ENCODE measurements around the gene RIMBP2. TPM values are rescaled to one million over a fixed set of nuclear protein-coding genes. Genes with fewer than 3 reads are reported as not detected.

The RIMBP2 gene
- polyA plus RNA-seq, 3 donors: 16.5 to 26.5 (median 20.9) TPM

DNA sequence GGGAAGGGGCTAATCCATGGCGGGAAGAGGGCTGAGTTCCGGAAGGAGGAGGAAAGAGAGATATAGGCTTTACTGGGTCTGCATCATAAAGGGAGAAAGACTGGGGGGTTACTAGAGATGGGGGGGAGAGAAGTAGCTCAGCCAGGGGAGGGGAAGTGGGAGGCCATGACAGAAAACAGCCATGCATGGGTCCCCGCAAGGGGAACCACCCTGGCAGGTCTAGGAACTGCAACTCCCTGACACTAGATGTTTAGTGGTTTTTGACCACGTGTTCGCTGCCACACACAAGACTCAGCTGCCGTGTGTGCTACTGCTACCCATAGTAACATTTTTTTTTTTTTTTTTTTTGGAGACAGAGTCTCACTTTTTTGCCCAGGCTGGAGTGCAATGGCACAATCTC lies 145.0 kb downstream of the RIMBP2 start:
- DNase-seq (ENCODE audit: extremely low read depth in 1 of 11, low read depth in 9 of 11, low spot score in 4 of 11): no peak

DNA sequence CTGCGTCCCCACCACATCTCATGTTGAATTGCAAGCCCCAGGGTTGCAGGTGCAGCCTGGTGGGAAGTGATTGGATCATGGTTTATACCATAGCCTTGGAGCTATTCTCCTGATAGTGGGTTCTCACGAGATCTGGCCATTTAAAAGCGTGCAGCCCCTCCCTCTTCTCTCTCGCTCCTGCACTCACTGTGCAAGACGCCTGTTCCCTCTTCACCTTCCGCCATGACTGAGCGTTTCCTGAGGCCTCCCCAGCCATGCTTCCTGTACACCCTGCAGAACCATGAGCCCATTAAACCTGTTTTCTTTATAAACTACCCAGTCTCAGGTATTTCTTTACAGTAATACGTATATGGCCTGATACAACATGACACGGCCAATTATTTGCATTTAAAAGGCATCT lies 146.6 kb downstream of the RIMBP2 start:
- DNase-seq (ENCODE audit: extremely low read depth in 1 of 11, low read depth in 9 of 11, low spot score in 4 of 11): no peak

DNA sequence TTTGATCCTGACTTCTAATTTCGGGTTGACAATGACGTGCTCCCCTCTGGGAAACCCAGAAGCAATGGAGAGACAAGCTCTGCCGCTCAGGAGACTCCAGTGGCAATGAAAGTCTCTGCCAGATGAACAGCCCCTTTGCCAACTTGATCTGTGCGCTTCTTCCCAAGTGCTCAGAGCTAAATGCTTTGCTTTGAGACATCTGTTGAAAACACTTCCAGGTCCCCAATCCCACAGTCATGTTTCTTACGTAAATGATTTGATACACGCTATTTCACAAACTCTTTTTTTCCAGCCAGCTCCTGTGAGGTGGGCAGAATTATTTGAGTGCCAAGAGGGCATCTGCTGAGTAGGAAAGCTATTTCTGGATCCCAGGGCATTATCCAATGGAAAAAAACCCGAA lies 147.6 kb downstream of the RIMBP2 start:
- no peak for DNase-seq (ENCODE audit: extremely low read depth in 1 of 11, low read depth in 9 of 11, low spot score in 4 of 11)

DNA sequence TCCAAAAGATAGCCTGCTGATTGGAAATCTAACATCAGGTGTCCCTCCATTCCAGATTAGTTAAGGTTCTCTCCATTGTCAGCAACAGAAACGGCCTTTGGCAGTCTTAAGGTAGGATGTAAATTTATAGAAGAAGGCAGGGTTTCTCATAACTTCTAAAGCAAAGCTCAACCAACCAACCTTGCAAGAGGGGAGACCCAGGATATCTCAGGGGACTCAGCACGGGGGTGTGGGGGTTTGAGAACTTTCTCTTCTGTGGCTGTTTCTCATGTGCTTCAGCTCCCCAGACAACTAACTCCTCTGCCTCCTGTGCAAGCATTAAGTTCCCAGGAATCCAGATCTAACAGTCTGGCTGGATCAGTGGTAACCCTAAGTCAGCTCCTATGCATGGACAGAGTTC lies 148.1 kb downstream of the RIMBP2 start:
- DNase-seq (ENCODE audit: extremely low read depth in 1 of 11, low read depth in 9 of 11, low spot score in 4 of 11): no peak

DNA sequence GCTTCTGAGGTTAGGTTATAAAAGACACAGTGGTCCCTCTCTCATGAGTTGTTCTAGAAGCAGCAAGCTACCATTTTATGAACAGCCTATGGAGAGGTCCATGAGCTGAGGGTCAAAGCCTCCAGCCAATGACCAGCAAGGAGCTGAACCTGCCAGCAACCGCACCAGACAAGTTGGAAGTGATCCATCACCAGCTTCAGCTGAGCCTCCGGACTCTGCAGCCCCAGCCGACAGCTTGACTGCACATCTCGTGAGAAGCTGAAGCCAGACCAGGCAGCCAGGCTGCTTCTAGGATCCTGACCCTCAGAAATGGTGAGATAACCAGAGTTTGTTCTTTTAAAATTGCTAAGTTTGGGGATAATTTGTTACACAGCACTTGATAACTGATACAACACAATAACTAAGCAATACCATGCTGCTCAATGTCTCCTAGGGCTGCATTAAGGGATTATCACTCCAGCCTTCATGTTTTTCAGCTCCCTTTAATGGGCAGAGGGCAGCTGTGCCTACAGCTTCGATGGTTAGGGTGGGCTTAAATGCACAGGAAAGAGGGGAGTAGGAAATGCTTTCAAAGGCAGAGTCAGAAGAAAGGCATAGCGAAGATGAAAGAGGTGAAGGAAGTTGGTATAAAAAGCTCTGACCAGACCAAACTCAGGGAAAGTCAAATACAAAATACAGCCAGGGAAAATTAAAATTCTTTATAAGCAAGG lies 149.5 kb downstream of the RIMBP2 start:
- DNase-seq (ENCODE audit: extremely low read depth in 1 of 11, low read depth in 9 of 11, low spot score in 4 of 11): no peak

DNA sequence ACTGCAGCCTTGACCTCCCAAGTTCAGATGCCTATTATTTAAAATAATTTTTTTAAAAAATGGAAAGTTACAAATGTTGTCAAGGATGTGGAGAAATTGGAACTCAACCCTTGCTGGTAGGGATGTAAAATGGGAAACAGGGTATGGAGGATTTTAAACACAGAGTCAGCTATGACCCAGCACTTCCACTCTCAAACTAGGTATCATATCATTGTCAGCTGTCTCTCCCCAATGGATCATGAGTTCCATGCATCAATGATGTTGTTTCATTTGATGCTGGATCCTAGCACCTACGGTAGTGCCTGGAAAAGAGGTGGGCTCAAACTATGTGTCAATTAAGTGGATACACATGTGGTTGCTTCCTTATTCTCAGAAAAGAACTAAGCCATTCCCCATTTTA lies 150.9 kb downstream of the RIMBP2 start:
- no peak for DNase-seq (ENCODE audit: extremely low read depth in 1 of 11, low read depth in 9 of 11, low spot score in 4 of 11)

DNA sequence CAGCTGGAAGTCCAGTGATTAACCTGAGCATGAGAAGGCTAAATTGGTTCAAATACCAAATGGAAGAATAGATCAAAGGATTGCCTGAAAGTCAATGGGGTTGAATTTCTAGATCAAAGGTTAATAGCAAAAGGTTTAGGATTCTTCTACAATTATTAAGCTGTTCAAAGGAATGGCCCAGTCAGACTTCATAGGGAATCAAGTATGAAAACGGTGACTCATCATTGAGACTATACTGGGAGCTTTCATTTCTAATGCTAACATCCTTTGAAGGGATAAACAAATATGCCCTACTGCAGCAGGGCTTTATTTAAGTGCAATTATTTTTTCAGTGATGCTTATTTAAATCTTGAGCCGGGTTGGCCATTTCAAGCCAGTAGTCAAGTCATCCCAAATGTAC lies 152.8 kb downstream of the RIMBP2 start:
- DNase-seq (ENCODE audit: extremely low read depth in 1 of 11, low read depth in 9 of 11, low spot score in 4 of 11): no peak

DNA sequence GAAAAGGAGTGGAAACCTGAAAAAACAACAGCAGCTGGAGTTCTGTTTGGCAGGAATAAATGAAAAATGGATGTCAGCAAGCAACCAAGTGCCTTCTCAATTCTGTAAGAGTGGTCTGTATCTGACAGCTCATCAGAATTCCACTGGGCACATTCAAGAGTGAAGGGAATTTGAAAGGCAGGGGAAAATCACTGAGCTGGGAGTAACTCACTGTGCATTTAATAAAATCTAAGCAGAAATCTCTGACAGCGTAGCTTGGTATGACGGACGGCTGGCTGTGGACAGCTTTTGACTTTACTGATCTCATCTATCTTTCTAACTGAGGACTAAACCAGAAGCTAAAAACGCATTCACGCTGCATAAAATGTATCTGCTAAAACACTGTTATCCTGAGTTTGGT lies 153.4 kb downstream of the RIMBP2 start:
- DNase-seq (ENCODE audit: extremely low read depth in 1 of 11, low read depth in 9 of 11, low spot score in 4 of 11): no peak

DNA sequence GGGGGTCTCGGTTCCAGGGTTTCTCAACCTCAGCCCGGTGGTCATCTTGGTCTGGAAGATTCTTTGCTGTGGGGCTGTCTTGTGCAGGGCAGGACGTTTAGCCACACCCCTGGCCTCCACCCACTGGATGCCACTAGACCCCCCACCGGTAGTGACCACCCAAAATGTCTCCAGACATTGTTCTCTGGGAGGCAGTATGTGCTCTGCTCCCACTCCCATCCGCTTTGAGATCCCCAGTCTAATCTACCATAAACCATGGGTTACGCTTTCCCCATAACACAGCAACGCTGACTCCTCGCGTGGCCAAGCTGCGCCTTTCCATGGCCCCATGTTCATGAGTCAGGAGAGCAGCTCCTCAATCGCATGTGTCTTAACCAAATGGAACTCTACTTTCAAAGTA lies 155.8 kb downstream of the RIMBP2 start:
- DNase-seq (ENCODE audit: extremely low read depth in 1 of 11, low read depth in 9 of 11, low spot score in 4 of 11): no peak

DNA sequence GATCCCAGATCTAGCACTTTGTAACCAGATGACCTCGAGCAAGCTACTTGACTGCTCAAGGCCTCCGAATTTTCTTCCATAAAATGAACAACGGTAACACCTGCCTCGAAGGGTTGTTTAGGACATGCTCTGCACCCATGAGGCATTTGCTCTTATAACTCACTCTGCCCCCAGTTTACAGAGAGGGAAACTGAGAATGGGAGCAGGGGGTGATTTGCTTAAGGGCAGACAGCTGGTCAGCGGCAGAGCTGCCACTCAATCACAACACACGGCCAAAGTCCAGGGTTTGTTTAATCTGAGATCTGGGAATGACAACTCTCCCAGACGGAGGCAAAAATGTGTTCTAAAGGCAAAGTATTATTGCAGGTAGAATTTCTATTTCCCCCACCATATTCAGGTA lies 156.3 kb downstream of the RIMBP2 start:
- DNase-seq (ENCODE audit: extremely low read depth in 1 of 11, low read depth in 9 of 11, low spot score in 4 of 11): no peak

DNA sequence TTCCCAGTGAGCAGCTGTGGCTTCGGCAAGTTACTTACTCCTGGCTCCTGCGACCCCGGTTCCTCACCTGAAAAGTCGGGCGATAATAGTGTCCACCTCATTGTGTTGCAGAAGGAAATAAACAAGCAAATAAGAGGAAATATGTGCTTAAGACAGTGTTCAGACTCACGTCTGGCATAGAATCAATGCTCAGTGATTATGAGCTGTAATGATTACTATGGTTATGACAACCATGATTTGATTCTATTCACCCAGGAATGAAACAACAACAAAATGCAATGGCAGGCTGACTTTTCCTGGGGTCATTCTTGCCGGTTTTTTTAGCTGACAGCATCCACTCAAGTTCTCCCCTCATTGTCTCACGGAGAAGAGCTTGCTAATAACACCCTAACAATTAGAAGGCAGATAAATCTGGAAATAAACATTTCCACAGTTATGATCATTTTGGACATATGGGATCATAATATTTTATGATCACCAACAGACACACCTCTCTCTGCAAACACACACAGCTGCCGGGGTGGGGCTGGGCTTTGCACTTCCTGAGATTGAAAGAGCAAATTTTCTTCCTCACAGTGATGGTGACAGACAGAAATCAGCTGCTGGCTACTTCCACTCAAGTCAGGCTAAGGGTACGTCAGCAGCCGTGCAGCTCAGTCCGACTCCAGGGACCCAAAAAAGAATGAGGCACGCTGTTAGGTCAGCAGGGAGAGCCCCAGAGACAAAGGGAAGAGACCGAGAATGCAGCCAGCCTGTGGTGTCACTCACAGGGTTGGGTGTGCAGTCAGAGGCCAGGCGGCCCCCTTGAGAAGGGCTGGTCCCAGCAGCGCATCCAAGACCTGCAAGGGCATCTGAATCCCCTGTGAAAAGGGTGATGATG lies 158.0 kb downstream of the RIMBP2 start:
- DNase-seq (ENCODE audit: extremely low read depth in 1 of 11, low read depth in 9 of 11, low spot score in 4 of 11): no peak

DNA sequence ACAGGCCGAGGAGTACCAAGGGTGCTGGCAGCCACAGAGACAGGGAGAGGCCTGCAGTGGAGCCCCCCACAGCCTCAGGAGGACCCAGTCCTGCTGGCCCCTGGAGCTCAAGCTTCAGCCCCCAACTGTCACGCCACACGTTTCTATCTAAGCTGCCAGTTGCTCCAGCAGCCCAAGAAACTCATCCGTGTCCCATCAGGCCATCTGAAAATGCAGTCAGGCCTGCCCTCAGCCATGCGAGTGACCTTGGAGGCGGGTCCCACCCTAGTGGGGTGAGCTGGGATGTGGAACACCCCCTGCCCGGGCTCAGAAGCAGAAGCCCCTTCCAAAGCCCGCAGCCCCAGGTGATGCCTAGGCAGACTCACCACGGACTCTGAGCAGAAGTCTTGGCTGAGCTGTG lies 158.9 kb downstream of the RIMBP2 start:
- no peak for DNase-seq (ENCODE audit: extremely low read depth in 1 of 11, low read depth in 9 of 11, low spot score in 4 of 11)

DNA sequence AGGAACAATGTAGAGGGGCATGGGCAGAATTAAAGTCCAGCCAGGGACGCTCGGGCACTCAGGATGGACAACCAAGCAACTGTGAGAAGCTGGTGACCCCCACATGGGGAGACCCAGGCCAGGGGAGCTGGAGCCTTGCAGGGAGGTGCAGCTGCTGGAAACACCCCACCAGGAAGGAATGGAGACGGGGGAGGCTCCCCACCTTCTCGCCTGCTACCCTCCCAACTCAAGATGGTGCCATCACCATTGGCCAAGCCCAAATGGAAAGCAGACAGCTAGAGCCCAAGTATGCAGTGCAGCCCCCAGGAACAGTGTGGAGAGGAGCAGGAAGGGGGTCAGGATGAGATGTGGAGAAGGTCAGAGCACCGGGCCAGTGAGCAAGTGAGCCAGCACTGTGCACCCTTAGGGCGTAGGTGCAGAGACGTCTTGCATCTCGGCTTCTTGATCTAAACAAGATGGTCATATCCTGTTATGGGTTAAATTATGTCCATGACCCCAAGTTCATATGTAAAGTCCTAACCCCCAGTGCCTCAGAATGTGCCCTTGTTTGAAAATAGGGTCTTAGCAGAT lies 159.5 kb downstream of the RIMBP2 start:
- DNase-seq (ENCODE audit: extremely low read depth in 1 of 11, low read depth in 9 of 11, low spot score in 4 of 11): no peak

DNA sequence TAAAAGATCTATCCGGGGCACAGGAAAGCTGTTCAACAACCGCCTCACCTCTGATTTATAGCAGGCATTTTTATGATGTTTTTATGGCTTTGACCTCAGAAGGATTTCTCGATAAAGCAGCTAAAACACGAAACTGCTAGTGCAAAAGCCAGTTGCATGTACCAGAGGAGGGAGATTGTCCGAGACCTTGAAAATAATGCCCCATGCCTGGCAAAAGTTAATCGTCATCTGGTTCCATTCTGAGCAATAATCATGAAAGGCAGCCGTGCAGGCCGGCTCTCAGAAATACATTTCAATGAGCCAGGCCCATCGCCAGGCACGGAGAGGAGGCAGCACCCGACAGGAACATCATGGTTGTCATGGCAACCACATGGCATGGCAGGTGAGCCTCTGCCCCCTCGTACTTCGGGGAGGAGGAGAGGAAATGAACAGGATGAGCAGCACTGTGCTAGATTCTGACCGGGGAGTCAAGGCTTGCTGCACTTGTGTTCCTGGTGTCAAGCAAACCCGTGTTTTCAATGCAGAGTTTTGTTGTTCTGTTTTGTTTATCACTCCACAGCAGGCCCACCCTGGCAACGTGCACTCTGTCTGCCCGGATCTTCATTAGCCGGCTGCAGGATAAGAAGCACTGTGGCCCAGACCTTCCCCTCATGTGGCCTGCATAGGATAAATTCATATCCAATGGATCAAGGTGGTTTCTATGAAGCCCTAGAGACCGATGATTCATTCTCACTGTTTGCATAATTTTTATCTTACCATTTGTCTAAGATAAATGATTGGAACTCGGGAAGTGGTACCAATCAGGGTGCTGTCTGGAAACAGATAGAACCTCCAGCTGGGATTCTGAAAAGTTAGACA lies 160.2 kb downstream of the RIMBP2 start:
- DNase-seq (ENCODE audit: extremely low read depth in 1 of 11, low read depth in 9 of 11, low spot score in 4 of 11): no peak

DNA sequence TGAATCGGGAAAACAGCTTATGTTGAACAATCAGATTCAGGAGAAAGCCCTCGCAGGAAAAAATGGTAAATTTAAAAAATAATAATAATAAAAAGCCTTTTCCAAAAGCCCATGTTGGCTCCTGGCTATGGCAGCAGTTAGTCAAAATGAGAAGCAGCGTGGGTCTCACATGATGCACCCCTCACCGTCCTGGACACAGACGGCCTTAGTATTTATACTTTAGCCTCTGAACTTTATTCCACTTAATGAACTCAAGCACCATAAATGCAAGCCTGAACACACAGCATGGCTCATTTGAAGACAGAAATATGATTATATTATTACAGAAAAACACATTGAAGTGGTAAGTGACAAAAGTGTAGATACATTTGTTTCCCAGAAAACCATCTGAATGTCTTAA lies 160.9 kb downstream of the RIMBP2 start:
- no peak for DNase-seq (ENCODE audit: extremely low read depth in 1 of 11, low read depth in 9 of 11, low spot score in 4 of 11)

DNA sequence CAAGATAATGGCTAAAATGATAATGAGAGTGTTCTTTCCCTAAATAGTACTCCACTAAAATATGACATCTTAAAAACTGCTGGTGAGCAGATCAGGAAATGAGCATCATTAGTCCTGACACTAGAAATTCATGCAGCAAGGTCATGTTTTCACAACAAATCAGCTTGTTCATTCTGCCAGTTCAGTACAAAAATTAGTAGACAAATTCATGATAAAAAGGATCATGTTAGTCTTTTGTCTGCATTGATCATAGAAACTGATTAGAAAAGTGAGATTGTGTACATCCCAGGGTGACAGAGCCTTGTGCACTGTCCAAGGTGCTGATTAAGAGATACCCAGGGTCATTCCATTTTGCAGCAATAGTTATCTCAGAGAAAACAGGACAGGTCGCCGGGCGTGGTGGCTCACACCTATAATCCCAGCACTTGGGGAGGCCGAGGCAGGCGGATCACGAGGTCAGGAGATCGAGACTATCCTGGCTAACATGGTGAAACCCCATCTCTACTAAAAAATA lies 163.6 kb downstream of the RIMBP2 start:
- peak in 9 of 11 donors; percentile 3 to 26 (median 13) for DNase-seq (ENCODE audit: extremely low read depth in 1 of 11, low read depth in 9 of 11, low spot score in 4 of 11)

DNA sequence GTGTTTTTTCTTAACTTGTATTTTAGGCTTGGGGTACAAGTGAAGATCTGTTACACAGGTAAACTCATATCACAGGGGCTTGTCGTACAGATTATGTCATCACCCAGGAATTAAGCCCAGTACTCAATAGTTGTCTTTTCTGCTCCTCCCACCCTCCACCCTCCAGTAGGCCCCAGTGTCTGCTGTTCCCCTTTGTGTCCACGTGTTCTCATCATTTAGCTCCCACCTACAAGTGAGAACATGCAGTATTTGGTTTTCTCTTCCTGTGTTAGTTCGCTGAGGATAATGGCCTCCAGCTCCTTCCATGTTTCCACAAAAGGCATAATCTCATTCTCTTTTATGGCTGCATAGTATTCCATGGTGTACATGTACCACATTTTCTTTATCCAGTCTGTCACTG lies 166.7 kb downstream of the RIMBP2 start:
- DNase-seq (ENCODE audit: extremely low read depth in 1 of 11, low read depth in 9 of 11, low spot score in 4 of 11): no peak

DNA sequence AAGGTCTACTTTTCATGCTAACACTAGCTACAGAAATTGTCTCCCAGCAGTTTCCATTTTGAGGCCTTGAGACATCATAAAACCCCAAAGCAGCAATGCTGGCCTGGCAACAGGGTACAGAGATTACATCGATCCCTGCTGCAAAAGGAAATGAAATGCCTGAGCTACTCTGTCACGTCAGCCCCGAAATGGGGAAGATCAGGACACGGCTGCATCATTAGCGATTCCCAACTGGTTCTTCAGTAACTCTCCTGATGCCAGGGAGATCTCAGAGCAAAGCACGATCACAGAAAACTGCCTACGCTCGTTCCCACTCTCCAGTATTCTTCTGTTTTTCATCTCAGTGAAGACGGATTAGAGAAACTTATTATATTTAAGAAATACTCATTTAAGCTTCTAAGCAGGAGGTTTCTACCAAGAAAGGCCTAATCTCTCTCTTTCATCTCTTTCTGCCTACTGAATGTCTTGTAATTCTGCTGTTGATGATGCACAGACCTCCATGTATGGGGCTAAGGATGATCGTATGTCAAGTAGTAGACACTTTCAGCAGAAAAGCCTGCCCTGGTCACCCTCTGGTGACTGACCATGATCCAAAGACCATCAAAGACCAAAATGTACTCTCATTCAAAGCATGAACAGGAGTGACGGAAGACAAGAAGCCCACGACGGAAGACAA lies 168.5 kb downstream of the RIMBP2 start:
- no peak for DNase-seq (ENCODE audit: extremely low read depth in 1 of 11, low read depth in 9 of 11, low spot score in 4 of 11)

DNA sequence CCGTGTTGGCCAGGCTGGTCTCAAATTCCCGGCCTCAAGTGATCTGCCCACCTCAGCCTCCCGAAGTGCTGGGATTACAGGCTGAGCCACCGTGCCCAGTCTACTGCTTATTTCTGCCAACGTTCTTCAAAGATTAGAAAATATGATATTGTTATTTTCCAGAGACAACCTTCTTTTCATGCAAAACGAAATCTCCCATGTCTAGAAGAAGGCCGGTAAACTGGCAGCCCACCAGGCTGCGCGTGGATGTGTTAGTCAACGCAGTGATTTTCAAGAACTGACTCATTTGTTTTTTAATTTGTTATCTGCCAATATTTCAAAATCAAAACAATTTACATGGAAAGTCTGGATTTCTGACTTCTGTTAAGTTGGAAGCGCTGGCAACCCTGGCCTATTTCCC lies 169.6 kb downstream of the RIMBP2 start:
- no peak for DNase-seq (ENCODE audit: extremely low read depth in 1 of 11, low read depth in 9 of 11, low spot score in 4 of 11)
